ENCODE results near the gene ENHO.

Gene ENHO

GRCh38 chr9:34524349-34524748 lies 1.6 kb upstream of the ENHO start:
- DNase-seq (ENCODE audit: low spot score): no peak

GRCh38 chr9:34522091-34522887 lies 501 bp downstream of the ENHO start:
- no peak for DNase-seq (ENCODE audit: low spot score)

- no peak for DNase-seq (ENCODE audit: low spot score)
Measured at GRCh38 chr9:34521406-34522045, 1.3 kb downstream of the ENHO start.

GRCh38 chr9:34520505-34521385 lies 2.0 kb downstream of the ENHO start:
- DNase-seq (ENCODE audit: low spot score): no peak

GRCh38 chr9:34520096-34520495 lies 2.7 kb downstream of the ENHO start:
- no peak for DNase-seq (ENCODE audit: low spot score)

GRCh38 chr9:34519321-34520020 lies 3.3 kb downstream of the ENHO start:
- DNase-seq (ENCODE audit: low spot score): no peak

- no peak for DNase-seq (ENCODE audit: low spot score)
Measured at GRCh38 chr9:34518896-34519295, 3.9 kb downstream of the ENHO start.

- DNase-seq (ENCODE audit: low spot score): no peak
Measured at GRCh38 chr9:34518110-34518616, 4.6 kb downstream of the ENHO start.

GRCh38 chr9:34517185-34517584 lies 5.6 kb downstream of the ENHO start:
- DNase-seq (ENCODE audit: low spot score): no peak

- no peak for DNase-seq (ENCODE audit: low spot score)
Measured at GRCh38 chr9:34515959-34516358, 6.8 kb downstream of the ENHO start.

- no peak for DNase-seq (ENCODE audit: low spot score)
Measured at GRCh38 chr9:34514816-34515215, 8.0 kb downstream of the ENHO start.

- no peak for DNase-seq (ENCODE audit: low spot score)
Measured at GRCh38 chr9:34514401-34514800, 8.4 kb downstream of the ENHO start.

GRCh38 chr9:34513567-34514214 lies 9.1 kb downstream of the ENHO start:
- no peak for DNase-seq (ENCODE audit: low spot score)

- no peak for DNase-seq (ENCODE audit: low spot score)
Measured at GRCh38 chr9:34512131-34513078, 10.4 kb downstream of the ENHO start.

GRCh38 chr9:34510497-34511468 lies 12.0 kb downstream of the ENHO start:
- no peak for DNase-seq (ENCODE audit: low spot score)

- DNase-seq (ENCODE audit: low spot score): no peak
Measured at GRCh38 chr9:34508951-34509350, 13.8 kb downstream of the ENHO start.

GRCh38 chr9:34508463-34508862 lies 14.3 kb downstream of the ENHO start:
- no peak for DNase-seq (ENCODE audit: low spot score)

- DNase-seq (ENCODE audit: low spot score): no peak
Measured at GRCh38 chr9:34507966-34508365, 14.8 kb downstream of the ENHO start.

GRCh38 chr9:34507556-34507955 lies 15.2 kb downstream of the ENHO start:
- no peak for DNase-seq (ENCODE audit: low spot score)
